Osteocyte (in vitro differentiated cells): ENCODE results near the gene RANGRF. TPM values are rescaled to one million over a fixed set of nuclear protein-coding genes. Genes with fewer than 3 reads are reported as not detected.

Source experiments
- DNase-seq: peaks from one replicate; pipeline ENCODE4 v3.0.0; 2021; ENCODE audit warnings: mixed read lengths; ENCODE audit not compliant: unreplicated experiment; ENCODE audit errors: extremely low spot score
- H3K27ac Mint-ChIP-seq: one replicate; pipeline ENCODE4 v1.8.0; 2021; ENCODE audit warnings: mild to moderate bottlenecking, mixed read lengths; ENCODE audit not compliant: unreplicated experiment
- H3K27me3 Mint-ChIP-seq: one replicate; pipeline ENCODE4 v1.8.0; 2021; ENCODE audit warnings: mixed read lengths; ENCODE audit not compliant: unreplicated experiment
- H3K36me3 Mint-ChIP-seq: one replicate; pipeline ENCODE4 v1.8.0; 2021; ENCODE audit warnings: mixed read lengths; ENCODE audit not compliant: unreplicated experiment
- H3K4me1 Mint-ChIP-seq: one replicate; pipeline ENCODE4 v1.8.0; 2021; ENCODE audit warnings: mixed read lengths; ENCODE audit not compliant: unreplicated experiment
- H3K4me3 Mint-ChIP-seq: one replicate; pipeline ENCODE4 v1.8.0; 2021; ENCODE audit warnings: mild to moderate bottlenecking, moderate library complexity, mixed read lengths; ENCODE audit not compliant: unreplicated experiment
- H3K9me3 Mint-ChIP-seq: one replicate; pipeline ENCODE4 v1.8.0; 2021; ENCODE audit warnings: mixed read lengths; ENCODE audit not compliant: unreplicated experiment
- CTCF ChIP-seq: fragments of 200-600 bp; sonication (generic); IDR thresholded peaks from 2 replicates; pipeline ENCODE4 v1.5.0; 2021; ENCODE audit warnings: antibody characterized with exemption, mild to moderate bottlenecking, moderate library complexity
- total RNA-seq: library from RNA; stranded (reverse); gene quantifications from 2 replicates; pipeline ENCODE4 v1.2.1, GENCODE V29; 2021

Gene RANGRF
- total RNA-seq, 1 donor from 2014 or later, result 29.3 TPM

DNA sequence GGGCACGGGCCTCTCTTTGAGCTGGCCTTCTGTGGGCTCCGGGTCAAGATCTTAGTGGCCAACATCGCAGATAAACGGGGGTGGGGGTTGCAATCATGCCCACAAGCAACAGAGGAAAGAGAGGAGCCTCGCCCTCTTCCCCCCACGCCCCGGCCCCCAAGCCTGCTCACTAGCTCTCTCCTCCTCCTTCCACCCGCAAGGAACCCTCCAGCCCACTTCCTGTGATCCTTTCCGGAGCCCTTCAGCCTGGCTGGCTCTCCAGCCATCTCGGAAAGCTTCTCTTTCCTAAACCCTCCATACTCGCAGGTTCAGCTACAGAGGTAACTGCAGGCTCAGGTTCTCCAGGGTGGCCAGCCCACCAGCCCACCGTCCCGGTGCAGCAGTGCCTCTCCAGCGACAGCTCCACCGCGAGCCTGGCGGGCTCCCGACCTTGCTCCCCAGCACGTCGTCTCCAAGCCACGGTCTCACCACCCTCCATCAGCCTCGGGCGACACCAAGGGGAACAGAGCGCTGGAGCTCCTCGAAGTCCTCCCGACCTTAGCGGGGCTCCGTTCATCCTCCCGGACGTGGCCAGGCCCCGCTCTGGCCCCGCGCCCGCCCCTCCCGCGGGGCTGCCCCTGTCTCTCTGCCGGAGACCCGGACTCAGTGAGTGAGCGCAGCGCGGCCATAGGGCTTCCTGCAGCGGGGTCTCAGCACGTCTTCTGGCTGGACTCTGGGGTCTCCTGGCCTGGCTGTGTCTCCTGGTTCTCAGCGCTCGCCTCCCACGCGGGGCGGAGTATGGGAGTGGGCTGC, 38.2 kb downstream of the RANGRF start:
- TF ChIP-seq CTCF, result no peak
- no peaks in the 10 kb centered on the region for H3K36me3 Mint-ChIP-seq
- H3K27me3 Mint-ChIP-seq, result no peaks in the 10 kb centered on the region
- peaks cover 6% of the 10 kb centered on the region for H3K4me1 Mint-ChIP-seq
- H3K4me3 Mint-ChIP-seq, result peak overlapping the region; percentile 55
- no peaks in the 10 kb centered on the region for H3K9me3 Mint-ChIP-seq
- DNase-seq, result no peak
- H3K27ac Mint-ChIP-seq, result peak overlapping the region; percentile 3

DNA sequence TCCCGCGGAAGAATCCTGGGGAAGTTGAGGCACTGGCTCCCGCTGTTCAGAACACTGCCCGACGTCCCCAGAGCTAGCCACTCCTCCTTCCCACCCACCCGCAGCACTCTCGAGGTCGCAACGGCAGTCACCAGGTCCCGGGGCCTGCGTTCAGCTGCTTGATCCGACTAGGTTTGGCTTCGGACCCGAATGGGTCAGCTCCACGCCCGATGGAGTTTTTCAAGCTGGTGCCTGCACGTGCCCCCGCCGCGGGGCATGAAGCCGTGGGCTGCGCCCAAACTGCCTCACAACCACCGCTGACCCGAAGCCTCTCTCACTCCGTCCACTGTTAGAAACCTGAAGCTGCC, 38.8 kb downstream of the RANGRF start:
- Mint-ChIP-seq H3K9me3 (no peaks in the 10 kb centered on the region), H3K4me3 (peak overlapping the region; percentile 55), H3K27ac (no peak overlapping the region), H3K4me1 (peaks cover 6% of the 10 kb centered on the region), H3K36me3 (no peaks in the 10 kb centered on the region), H3K27me3 (peaks cover 4% of the 10 kb centered on the region)
- no peak for DNase-seq
- no peak for TF ChIP-seq CTCF

DNA sequence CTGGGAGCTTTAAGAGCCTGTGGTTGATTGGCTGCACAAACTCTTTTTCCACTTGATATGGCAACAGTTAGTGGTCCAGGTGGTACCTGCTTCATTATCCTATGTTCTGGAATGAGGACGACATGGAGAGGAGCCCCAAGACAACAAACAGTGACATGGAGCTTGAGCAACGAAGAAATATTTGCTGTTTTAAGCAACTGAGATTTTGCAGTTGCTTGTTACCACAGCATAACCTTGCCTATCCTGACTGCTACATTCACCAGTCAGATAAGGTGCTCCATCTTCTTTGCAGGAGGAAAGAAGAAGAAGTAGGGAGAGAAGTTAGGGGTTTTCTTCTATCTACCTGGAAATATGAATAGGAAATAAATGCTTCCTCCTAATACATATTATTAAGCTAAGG, 43.7 kb downstream of the RANGRF start:
- H3K9me3 Mint-ChIP-seq, result no peaks in the 10 kb centered on the region
- no peaks in the 10 kb centered on the region for H3K36me3 Mint-ChIP-seq
- DNase-seq, result no peak
- TF ChIP-seq CTCF, result no peak
- no peak overlapping the region for H3K4me3 Mint-ChIP-seq
- H3K27me3 Mint-ChIP-seq, result peaks cover 5% of the 10 kb centered on the region
- no peaks in the 10 kb centered on the region for H3K4me1 Mint-ChIP-seq
- no peak overlapping the region for H3K27ac Mint-ChIP-seq

DNA sequence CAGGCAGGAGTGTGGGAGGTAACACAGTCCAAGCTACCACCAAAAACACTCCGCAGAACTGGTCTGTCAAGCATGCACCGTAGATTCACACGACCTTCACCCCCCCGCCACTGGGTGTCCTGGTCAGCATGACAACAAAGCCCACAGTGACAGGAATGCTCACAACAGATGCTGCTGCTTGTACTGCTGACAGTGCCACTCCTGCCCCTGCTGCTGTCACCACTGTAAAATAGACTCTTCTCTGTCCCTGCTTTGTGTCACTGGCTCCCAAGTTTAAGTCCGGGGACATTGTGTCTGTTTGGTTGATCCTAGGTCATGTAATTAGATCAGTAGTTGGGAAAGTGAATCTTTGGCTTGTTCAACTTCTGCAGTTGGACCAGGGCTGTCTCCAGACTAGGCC, 44.2 kb downstream of the RANGRF start:
- no peak overlapping the region for H3K27ac Mint-ChIP-seq
- no peaks in the 10 kb centered on the region for H3K36me3 Mint-ChIP-seq
- H3K27me3 Mint-ChIP-seq, result peaks cover 5% of the 10 kb centered on the region
- H3K4me3 Mint-ChIP-seq, result no peak overlapping the region
- DNase-seq, result no peak
- TF ChIP-seq CTCF, result no peak
- no peaks in the 10 kb centered on the region for H3K9me3 Mint-ChIP-seq
- no peaks in the 10 kb centered on the region for H3K4me1 Mint-ChIP-seq

DNA sequence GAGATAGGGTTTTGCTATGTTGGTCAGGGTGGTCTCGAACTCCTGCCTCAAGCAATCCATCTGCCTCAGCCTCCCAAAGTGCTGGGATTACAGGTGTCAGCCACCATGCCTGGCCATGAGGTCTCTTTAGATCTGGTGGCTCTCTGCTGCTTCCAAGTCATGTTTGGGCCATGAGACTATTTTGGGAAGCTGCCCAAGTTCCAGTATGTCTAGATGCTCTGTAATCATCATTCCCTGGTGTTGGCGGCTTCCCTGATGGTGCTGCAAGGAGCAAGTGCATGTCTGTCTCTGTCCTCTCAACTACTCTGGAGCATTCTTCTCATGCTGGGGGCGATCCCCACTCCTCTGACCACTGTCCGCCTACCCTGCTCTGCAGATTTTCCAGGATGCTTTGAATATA, 44.8 kb downstream of the RANGRF start:
- no peaks in the 10 kb centered on the region for H3K36me3 Mint-ChIP-seq
- TF ChIP-seq CTCF, result no peak
- no peak for DNase-seq
- no peaks in the 10 kb centered on the region for H3K9me3 Mint-ChIP-seq
- H3K27me3 Mint-ChIP-seq, result peaks cover 5% of the 10 kb centered on the region
- H3K4me3 Mint-ChIP-seq, result no peak overlapping the region
- no peak overlapping the region for H3K27ac Mint-ChIP-seq
- H3K4me1 Mint-ChIP-seq, result peaks cover 2% of the 10 kb centered on the region
